Neural cell (in vitro differentiated cells): ENCODE results near the gene ISOC2. TPM values are rescaled to one million over a fixed set of nuclear protein-coding genes. Genes with fewer than 3 reads are reported as not detected.
"Not testable (repeated sequence)": the region's sequence is repeated elsewhere in the genome, so short reads cannot be mapped to it uniquely, and the experiment has no call there.

ENCODE experiments used
- H2AFZ ChIP-seq: fragments of 200-600, 300-800 bp; sonication (generic), shearing (Covaris generic); 2 replicates; pipeline ENCODE4 v1.6.0; 2014; ENCODE audit warnings: low read depth, mild to moderate bottlenecking, antibody characterized with exemption, low read length, moderate library complexity
- H3F3A ChIP-seq: fragments of 200-600 bp; shearing (Covaris generic); 2 replicates; pipeline ENCODE4 v1.6.1; 2016; ENCODE audit warnings: mild to moderate bottlenecking, moderate library complexity, mixed read lengths, antibody characterized with exemption, low read length; ENCODE audit not compliant: insufficient read depth, poor library complexity, severe bottlenecking
- H3K27ac ChIP-seq: fragments of 200-600, 300-800 bp; sonication (generic), shearing (Covaris generic); 2 replicates; pipeline ENCODE4 v1.5.1; 2014; ENCODE audit warnings: mild to moderate bottlenecking, low read length, moderate library complexity
- H3K27me3 ChIP-seq: fragments of 300-800, 200-600 bp; sonication (generic), shearing (Covaris generic); 2 replicates; pipeline ENCODE4 v1.6.0; 2014; ENCODE audit warnings: mild to moderate bottlenecking, low read depth, low read length, moderate library complexity; ENCODE audit not compliant: insufficient read depth
- H3K36me3 ChIP-seq: fragments of 300-800, 200-600 bp; sonication (generic), shearing (Covaris generic); 2 replicates; pipeline ENCODE4 v1.5.1; 2014; ENCODE audit warnings: mild to moderate bottlenecking, antibody characterized with exemption, low read length, moderate library complexity; ENCODE audit not compliant: insufficient read depth
- H3K4me2 ChIP-seq: fragments of 300-800, 200-600 bp; sonication (generic), shearing (Covaris generic); 2 replicates; pipeline ENCODE4 v1.6.0; 2014; ENCODE audit warnings: mild to moderate bottlenecking, low read length
- H3K4me3 ChIP-seq: fragments of 300-800, 200-600 bp; sonication (generic), shearing (Covaris generic); 2 replicates; pipeline ENCODE4 v1.5.1; 2014; ENCODE audit warnings: mild to moderate bottlenecking, low read length, moderate library complexity
- H3K79me2 ChIP-seq: fragments of 200-600 bp; shearing (Covaris generic); replicated peaks from 2 replicates; pipeline ENCODE4 v1.6.0; 2014; ENCODE audit warnings: mild to moderate bottlenecking, low read length, moderate library complexity; ENCODE audit not compliant: insufficient read depth
- H3K9ac ChIP-seq: fragments of 300-800, 200-600 bp; sonication (generic), shearing (Covaris generic); 2 replicates; pipeline ENCODE4 v1.6.1; 2016; ENCODE audit warnings: mild to moderate bottlenecking, low read length, mixed read lengths
- H3K9me2 ChIP-seq: fragments of 200-600 bp; shearing (Covaris generic); 2 replicates; pipeline ENCODE4 v1.6.1; 2016; ENCODE audit warnings: mild to moderate bottlenecking, low read length, mixed read lengths; ENCODE audit not compliant: insufficient read depth
- H3K9me3 ChIP-seq: fragments of 200-600, 300-800 bp; sonication (generic), shearing (Covaris generic); 2 replicates; pipeline ENCODE4 v1.6.1; 2016; ENCODE audit warnings: mild to moderate bottlenecking, mixed run types, low read length, moderate library complexity, mixed read lengths
- H4K20me1 ChIP-seq: fragments of 200-600 bp; shearing (Covaris generic); 2 replicates; pipeline ENCODE4 v1.6.1; 2016; ENCODE audit warnings: mild to moderate bottlenecking, mixed run types; ENCODE audit not compliant: insufficient read depth
- CTCF ChIP-seq: fragments of 450-650 bp; IDR thresholded peaks from 2 replicates; pipeline ENCODE4 v1.5.1; 2014; ENCODE audit warnings: antibody characterized with exemption, mild to moderate bottlenecking, moderate library complexity; ENCODE audit not compliant: poor library complexity, severe bottlenecking
- EP300 ChIP-seq: fragments of 450-650 bp; conservative IDR thresholded peaks from 2 replicates; pipeline ENCODE4 v1.6.1; 2014; ENCODE audit warnings: antibody characterized with exemption, mild to moderate bottlenecking, moderate library complexity; ENCODE audit not compliant: poor library complexity, severe bottlenecking
- EZH2 ChIP-seq: fragments of 200-600, 300-800 bp; shearing (Covaris generic), sonication (generic); IDR thresholded peaks from 2 replicates; pipeline ENCODE4 v1.6.1; 2014; ENCODE audit warnings: antibody characterized with exemption, low read length, borderline replicate concordance, mild to moderate bottlenecking; ENCODE audit not compliant: insufficient read depth, poor library complexity, severe bottlenecking
- MXI1 ChIP-seq: fragments of 450-650 bp; conservative IDR thresholded peaks from 2 replicates; pipeline ENCODE4 v1.6.1; 2014; ENCODE audit warnings: antibody characterized with exemption, mild to moderate bottlenecking; ENCODE audit not compliant: poor library complexity, severe bottlenecking
- POLR2AphosphoS5 ChIP-seq: IDR thresholded peaks from 2 replicates; pipeline ENCODE4 v1.6.1; 2012
- RAD21 ChIP-seq: fragments of 450-650 bp; conservative IDR thresholded peaks from 2 replicates; pipeline ENCODE4 v1.6.1; 2014; ENCODE audit warnings: antibody characterized with exemption, mild to moderate bottlenecking, moderate library complexity
- REST ChIP-seq: IDR thresholded peaks from 2 replicates; pipeline ENCODE4 v1.6.1; 2012; ENCODE audit warnings: borderline replicate concordance
- SMC3 ChIP-seq: fragments of 450-650 bp; conservative IDR thresholded peaks from 2 replicates; pipeline ENCODE4 v1.6.1; 2014; ENCODE audit warnings: antibody characterized with exemption, mild to moderate bottlenecking, moderate library complexity; ENCODE audit not compliant: poor library complexity
- TAF1 ChIP-seq: IDR thresholded peaks from 2 replicates; pipeline ENCODE4 v1.6.1; 2012; ENCODE audit warnings: low read depth
- polyA plus RNA-seq: library from polyadenylated mRNA; depleted of rRNA; stranded (reverse); fragments of >200 nt; gene quantifications from 2 replicates; pipeline ENCODE4 v1.2.3, GENCODE V29; 2014

The ISOC2 gene
- polyA plus RNA-seq, 1 donor from 2014 or later: 48.1 TPM

- Histone ChIP-seq H3K4me2 (no peak overlapping the region), H3K79me2 (no peaks in the 10 kb centered on the region), H3K9ac (no peak overlapping the region), H3K27me3 (no peaks in the 10 kb centered on the region), H3K9me2 (no peaks in the 10 kb centered on the region), H3F3A (no peaks in the 10 kb centered on the region), H2AFZ (no peak overlapping the region), H3K27ac (no peak overlapping the region), H3K4me3 (no peak overlapping the region), H3K9me3 (no peaks in the 10 kb centered on the region), H3K36me3 (no peaks in the 10 kb centered on the region), H4K20me1 (no peaks in the 10 kb centered on the region)
- TF ChIP-seq EP300 (no peak), RAD21 (peak; percentile 86), CTCF (peak; percentile 88), MXI1 (no peak), TAF1 (no peak), SMC3 (peak; percentile 86)
Measured at GRCh38 chr19:55418185-55418584, 43.3 kb downstream of the ISOC2 start.

GRCh38 chr19:55410168-55410567 lies 51.3 kb downstream of the ISOC2 start:
- no peaks in the 10 kb centered on the region for H3K9me3 ChIP-seq
- TF ChIP-seq SMC3: no peak
- no peak for TF ChIP-seq EP300
- H3K4me3 ChIP-seq: no peak overlapping the region
- H3K36me3 ChIP-seq: no peaks in the 10 kb centered on the region
- peaks cover 4% of the 10 kb centered on the region for H3F3A ChIP-seq
- H3K9me2 ChIP-seq: no peaks in the 10 kb centered on the region
- no peaks in the 10 kb centered on the region for H4K20me1 ChIP-seq
- no peaks in the 10 kb centered on the region for H3K27me3 ChIP-seq
- H3K79me2 ChIP-seq: peaks cover 21% of the 10 kb centered on the region
- no peak overlapping the region for H2AFZ ChIP-seq
- no peak overlapping the region for H3K4me2 ChIP-seq
- no peak overlapping the region for H3K9ac ChIP-seq
- no peak overlapping the region for H3K27ac ChIP-seq

GRCh38 chr19:55409179-55409578 lies 52.3 kb downstream of the ISOC2 start:
- Histone ChIP-seq H3K79me2 (peaks cover 21% of the 10 kb centered on the region), H3K27ac (peak overlapping the region; percentile 99), H3K9ac (peak overlapping the region; percentile 73)
- H3K36me3 ChIP-seq, H3F3A ChIP-seq, H4K20me1 ChIP-seq, H3K9me2 ChIP-seq, H3K4me3 ChIP-seq, H3K4me2 ChIP-seq, H2AFZ ChIP-seq, H3K27me3 ChIP-seq, H3K9me3 ChIP-seq: not testable (repeated sequence)

- H3K27me3 ChIP-seq: no peaks in the 10 kb centered on the region
- peak overlapping the region; percentile 79 for H3K4me2 ChIP-seq
- no peaks in the 10 kb centered on the region for H4K20me1 ChIP-seq
- peaks cover 4% of the 10 kb centered on the region for H3F3A ChIP-seq
- no peaks in the 10 kb centered on the region for H3K9me3 ChIP-seq
- H3K4me3 ChIP-seq: peak overlapping the region; percentile 90
- H3K9me2 ChIP-seq: no peaks in the 10 kb centered on the region
- peak overlapping the region; percentile 85 for H2AFZ ChIP-seq
- peak overlapping the region; percentile 99 for H3K27ac ChIP-seq
- H3K79me2 ChIP-seq: peaks cover 21% of the 10 kb centered on the region
- H3K9ac ChIP-seq: peak overlapping the region; percentile 73
- TF ChIP-seq RAD21: peak; percentile 10
- no peak for TF ChIP-seq EZH2
- TF ChIP-seq TAF1: peak; percentile 14
- no peak for TF ChIP-seq MXI1
- no peak for TF ChIP-seq CTCF
- TF ChIP-seq EP300: no peak
- TF ChIP-seq POLR2AphosphoS5: no peak
- no peak for TF ChIP-seq SMC3
- no peak for TF ChIP-seq REST
- H3K36me3 ChIP-seq: no peaks in the 10 kb centered on the region
Measured at GRCh38 chr19:55408533-55408872, 52.9 kb downstream of the ISOC2 start.
